Measurements from ENCODE around the gene PARN.

DNA sequence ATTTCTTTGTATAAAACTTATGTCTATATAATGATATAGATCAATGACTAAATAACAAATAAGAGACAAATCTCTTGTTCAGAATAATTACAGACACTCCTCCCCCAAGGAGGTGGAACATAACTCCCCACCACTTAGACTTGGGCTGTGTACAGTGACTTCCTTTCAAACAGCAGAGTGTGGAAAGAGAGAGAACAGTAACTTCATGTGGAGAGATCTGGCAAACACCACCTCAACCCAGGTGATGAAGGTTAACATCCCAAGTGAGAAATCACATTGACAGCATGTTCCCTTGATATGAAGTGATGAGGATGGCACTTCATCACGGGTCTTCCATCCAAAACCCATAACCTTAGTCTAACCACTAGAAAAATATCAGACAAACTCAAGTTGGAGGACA is 169.3 kb downstream of the PARN start:
- TF ChIP-seq EZH2 (IDR thresholded peaks at IDR 0.05; ENCODE audit: insufficient read depth, poor library complexity, severe bottlenecking) (no peak), EZH2phosphoT487 (IDR thresholded peaks at IDR 0.05; ENCODE audit: insufficient read depth, low read depth) (no peak)
